DOHH2 (cell line): ENCODE measurements around the gene ORC3.
"Not testable (repeated sequence)": the region's sequence is repeated elsewhere in the genome, so short reads cannot be mapped to it uniquely, and the experiment has no call there.

Experiments used
- H3F3A ChIP-seq: fragments of 200-600 bp; sonication (generic), shearing (Covaris generic); 2 replicates; pipeline ENCODE4 v1.6.0; 2016; ENCODE audit warnings: antibody characterized with exemption, mild to moderate bottlenecking; ENCODE audit not compliant: control insufficient read depth, insufficient read depth
- H3K27ac ChIP-seq: fragments of 200-600 bp; sonication (generic); 2 replicates; pipeline ENCODE4 v1.5.1; 2014; ENCODE audit warnings: low read depth, mild to moderate bottlenecking, low read length, moderate library complexity
- H3K27me3 ChIP-seq: fragments of 200-600 bp; sonication (generic); 2 replicates; pipeline ENCODE4 v1.6.1; 2014; ENCODE audit warnings: mild to moderate bottlenecking, low read length, mixed read lengths; ENCODE audit not compliant: control insufficient read depth
- H3K36me3 ChIP-seq: fragments of 200-600 bp; sonication (generic); 2 replicates; pipeline ENCODE4 v1.6.1; 2014; ENCODE audit warnings: mild to moderate bottlenecking, low read length, moderate library complexity, mixed read lengths; ENCODE audit not compliant: control insufficient read depth
- H3K4me1 ChIP-seq: fragments of 200-600 bp; sonication (generic); 2 replicates; pipeline ENCODE4 v1.6.1; 2014; ENCODE audit warnings: mild to moderate bottlenecking, low read length, mixed read lengths; ENCODE audit not compliant: control insufficient read depth
- H3K4me2 ChIP-seq: fragments of 200-600 bp; sonication (generic); 2 replicates; pipeline ENCODE4 v1.6.0; 2014; ENCODE audit warnings: mild to moderate bottlenecking, low read length, moderate library complexity
- H3K4me3 ChIP-seq: fragments of 200-600 bp; sonication (generic); 2 replicates; pipeline ENCODE4 v1.5.1; 2014; ENCODE audit warnings: mild to moderate bottlenecking, low read length, mixed read lengths
- H3K79me2 ChIP-seq: fragments of 200-600 bp; sonication (generic); 2 replicates; pipeline ENCODE4 v1.6.1; 2014; ENCODE audit warnings: mild to moderate bottlenecking, low read length, mixed read lengths; ENCODE audit not compliant: control insufficient read depth
- H3K9me2 ChIP-seq: fragments of 200-600 bp; sonication (generic); replicated peaks from 2 replicates; pipeline ENCODE4 v1.6.1; 2014; ENCODE audit warnings: mild to moderate bottlenecking, low read length, mixed read lengths; ENCODE audit not compliant: control insufficient read depth
- H3K9me3 ChIP-seq: fragments of 200-600 bp; sonication (generic); 2 replicates; pipeline ENCODE4 v1.6.1; 2014; ENCODE audit warnings: antibody characterized with exemption, low read length, mixed read lengths; ENCODE audit not compliant: control insufficient read depth, insufficient read depth
- H4K20me1 ChIP-seq: fragments of 200-600 bp; sonication (generic); 2 replicates; pipeline ENCODE4 v1.6.0; 2014; ENCODE audit warnings: low read depth, mild to moderate bottlenecking, antibody characterized with exemption, low read length, moderate library complexity; ENCODE audit not compliant: control insufficient read depth, insufficient read depth
- CTCF ChIP-seq: fragments of 200-600 bp; sonication (generic); IDR thresholded peaks from one replicate; pipeline ENCODE4 v1.5.1; 2014; ENCODE audit warnings: antibody characterized with exemption, mild to moderate bottlenecking, low read depth, low read length; ENCODE audit not compliant: poor library complexity, severe bottlenecking
- EZH2phosphoT487 ChIP-seq: fragments of 200-600 bp; sonication (generic); IDR thresholded peaks from 2 replicates; pipeline ENCODE4 v1.6.1; 2017; ENCODE audit warnings: borderline replicate concordance, mild to moderate bottlenecking, antibody characterized with exemption, low read length, moderate library complexity, mixed read lengths

Gene ORC3

GRCh38 chr6:87701676-87702588 is 112.0 kb downstream of the ORC3 start, which contains the start of gene AKIRIN2:
Gene AKIRIN2 (minus strand): TSS chr6:87702233. CDS start chr6:87701684, 549 bp downstream.
- peaks cover 54% of the 10 kb centered on the region for H3K79me2 ChIP-seq
- H3K9me2 ChIP-seq = no peaks in the 10 kb centered on the region
- peaks cover 51% of the 10 kb centered on the region for H3K36me3 ChIP-seq
- H3K27ac ChIP-seq = peak within 1 kb of the TSS; percentile 86
- peaks cover 56% of the 10 kb centered on the region for H3K4me1 ChIP-seq
- H3F3A ChIP-seq = peaks cover 11% of the 10 kb centered on the region
- TF ChIP-seq EZH2phosphoT487 (no peak), CTCF (no peak)
- peaks cover 35% of the 10 kb centered on the region for H4K20me1 ChIP-seq
- H3K4me2 ChIP-seq = peak within 1 kb of the TSS; percentile 73
- peak within 1 kb of the TSS; percentile 81 for H3K4me3 ChIP-seq
- H3K9me3 ChIP-seq = no peaks in the 10 kb centered on the region
- H3K27me3 ChIP-seq = no peaks in the 10 kb centered on the region

DNA sequence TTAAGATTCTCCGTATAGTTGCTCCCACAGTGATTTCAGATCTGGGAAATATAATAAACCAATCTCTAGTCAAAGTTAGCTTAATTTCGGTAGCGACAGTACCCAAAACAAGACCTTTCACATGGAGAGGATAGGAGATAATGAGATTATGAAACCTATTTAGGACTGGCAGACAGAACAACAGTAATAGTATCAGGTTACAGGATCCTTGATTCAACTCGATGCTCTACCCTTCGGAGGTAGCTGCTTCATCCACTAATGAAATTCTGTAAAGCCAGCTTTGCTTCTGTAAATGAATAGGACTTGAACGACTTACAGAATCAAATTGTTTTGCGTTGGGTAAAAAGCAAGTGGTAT is 112.6 kb downstream of the ORC3 start:
- Histone ChIP-seq H3K36me3 (peaks cover 44% of the 10 kb centered on the region), H3K27ac (peak overlapping the region; percentile 86), H4K20me1 (peaks cover 29% of the 10 kb centered on the region), H3K4me2 (peak overlapping the region; percentile 73), H3F3A (peaks cover 11% of the 10 kb centered on the region), H3K27me3 (no peaks in the 10 kb centered on the region), H3K4me3 (peak overlapping the region; percentile 79), H3K9me2 (no peaks in the 10 kb centered on the region), H3K4me1 (peaks cover 50% of the 10 kb centered on the region), H3K79me2 (peaks cover 48% of the 10 kb centered on the region), H3K9me3 (no peaks in the 10 kb centered on the region)
- no peak for TF ChIP-seq EZH2phosphoT487
- TF ChIP-seq CTCF = no peak

DNA sequence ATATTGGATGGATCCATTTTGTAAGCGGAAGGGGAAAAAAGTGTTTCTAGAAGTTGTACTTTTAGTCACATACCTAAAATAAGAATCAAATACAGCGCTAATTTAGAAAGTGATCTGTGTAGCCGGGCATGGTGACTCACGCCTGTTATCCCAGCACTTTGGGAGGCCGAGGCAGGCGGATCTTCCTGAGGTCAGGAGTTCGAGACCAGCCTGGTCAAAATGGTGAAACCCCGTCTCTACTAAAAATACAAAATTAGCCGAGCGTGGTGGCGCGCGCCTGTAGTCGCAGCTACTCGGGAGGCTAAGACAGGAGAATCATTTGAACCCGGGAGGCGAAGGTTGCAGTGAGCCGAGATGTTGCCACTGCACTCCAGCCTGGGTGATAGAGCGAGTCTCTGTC is 113.1 kb downstream of the ORC3 start:
- not testable (repeated sequence) for H3K9me2 ChIP-seq, H3K9me3 ChIP-seq, H3K27me3 ChIP-seq
- peaks cover 43% of the 10 kb centered on the region for H3K79me2 ChIP-seq
- H3K36me3 ChIP-seq = peaks cover 40% of the 10 kb centered on the region
- H3F3A ChIP-seq = peaks cover 11% of the 10 kb centered on the region
- peak overlapping the region; percentile 86 for H3K27ac ChIP-seq
- H3K4me1 ChIP-seq = peaks cover 46% of the 10 kb centered on the region
- peaks cover 24% of the 10 kb centered on the region for H4K20me1 ChIP-seq
- H3K4me3 ChIP-seq = peak overlapping the region; percentile 79
- peak overlapping the region; percentile 73 for H3K4me2 ChIP-seq

- H3K27me3 ChIP-seq = no peaks in the 10 kb centered on the region
- peaks cover 5% of the 10 kb centered on the region for H4K20me1 ChIP-seq
- peaks cover 9% of the 10 kb centered on the region for H3F3A ChIP-seq
- TF ChIP-seq CTCF (no peak), EZH2phosphoT487 (no peak)
- H3K79me2 ChIP-seq = peaks cover 22% of the 10 kb centered on the region
- H3K9me2 ChIP-seq = no peaks in the 10 kb centered on the region
- no peaks in the 10 kb centered on the region for H3K9me3 ChIP-seq
- no peak overlapping the region for H3K27ac ChIP-seq
- H3K4me1 ChIP-seq = peaks cover 39% of the 10 kb centered on the region
- H3K4me2 ChIP-seq = peak overlapping the region; percentile 17
- no peak overlapping the region for H3K4me3 ChIP-seq
- peaks cover 18% of the 10 kb centered on the region for H3K36me3 ChIP-seq
These were observed 115.2 kb downstream of the ORC3 start for GRCh38 chr6:87705070-87705691.
